Pulmonary artery endothelial cell (primary cell): ENCODE results near the gene ELFN1. TPM values are rescaled to one million over a fixed set of nuclear protein-coding genes. Genes with fewer than 3 reads are reported as not detected.

ENCODE experiments used
- DNase-seq: peaks from one replicate; pipeline ENCODE4 v3.0.0-alpha.2; 2011; ENCODE audit warnings: low read depth, low spot score
- total RNA-seq: library from RNA; depleted of rRNA; stranded (reverse); fragments of >200 nt; gene quantifications from 2 replicates; pipeline ENCODE4 v1.2.3, GENCODE V29; 2014

Gene ELFN1
- total RNA-seq: 0.79 and 1.2 TPM in 2 replicates

- no peak for DNase-seq
Measured at GRCh38 chr7:1669954-1670893, at the start of gene ELFN1. Gene ELFN1, plus strand, starts transcription at chr7:1670277. Its CDS starts 74,320 bp downstream, at chr7:1744597.

- DNase-seq: no peak
Measured at GRCh38 chr7:1620835-1621234, 49.2 kb upstream of the ELFN1 start.

- no peak for DNase-seq
Measured at GRCh38 chr7:1621718-1622117, 48.4 kb upstream of the ELFN1 start.

- no peak for DNase-seq
Measured at GRCh38 chr7:1622441-1622840, 47.6 kb upstream of the ELFN1 start.

GRCh38 chr7:1623810-1624209 is 46.3 kb upstream of the ELFN1 start:
- no peak for DNase-seq

- no peak for DNase-seq
Measured at GRCh38 chr7:1624999-1625927, 44.8 kb upstream of the ELFN1 start.

- DNase-seq: no peak
Measured at GRCh38 chr7:1626769-1627168, 43.3 kb upstream of the ELFN1 start.

GRCh38 chr7:1630700-1631336 is 39.3 kb upstream of the ELFN1 start:
- no peak for DNase-seq

GRCh38 chr7:1631678-1632077 is 38.4 kb upstream of the ELFN1 start:
- DNase-seq: no peak

GRCh38 chr7:1632506-1632905 is 37.6 kb upstream of the ELFN1 start:
- no peak for DNase-seq

- no peak for DNase-seq
Measured at GRCh38 chr7:1632916-1633785, 36.9 kb upstream of the ELFN1 start.

GRCh38 chr7:1635401-1635800 is 34.7 kb upstream of the ELFN1 start:
- no peak for DNase-seq

GRCh38 chr7:1637155-1637554 is 32.9 kb upstream of the ELFN1 start:
- no peak for DNase-seq

GRCh38 chr7:1638215-1638661 is 31.8 kb upstream of the ELFN1 start:
- no peak for DNase-seq

- DNase-seq: no peak
Measured at GRCh38 chr7:1639071-1639470, 31.0 kb upstream of the ELFN1 start.

GRCh38 chr7:1639532-1640175 is 30.4 kb upstream of the ELFN1 start:
- no peak for DNase-seq

GRCh38 chr7:1640376-1641172 is 29.5 kb upstream of the ELFN1 start:
- DNase-seq: no peak

- DNase-seq: no peak
Measured at GRCh38 chr7:1641173-1641572, 28.9 kb upstream of the ELFN1 start.

GRCh38 chr7:1641661-1642260 is 28.3 kb upstream of the ELFN1 start:
- no peak for DNase-seq
